ENCODE measurements around the gene AKNAD1. TPM values are rescaled to one million over a fixed set of nuclear protein-coding genes. Genes with fewer than 3 reads are reported as not detected.
A peak's percentile ranks its signal among the peaks of the same experiment; 100 is the strongest.

AKNAD1 gene
- polyA plus RNA-seq, 3 donors, result not detected

GRCh38 chr1:108878160-108878469, 21.2 kb upstream of the AKNAD1 start:
- no peaks in the 10 kb centered on the region for H3K9me3 ChIP-seq (replicated peaks in 1 of 2; ENCODE audit: control insufficient read depth in 1 of 2, insufficient read depth in 1 of 2, low read length in 2 of 2)
- peak overlapping the region; percentile 97 to 100 for H3K4me3 Mint-ChIP-seq
- no CpG with 5 or more reads among the region's 4 CpGs for WGBS (ENCODE audit: insufficient coverage)
- no peak for DNase-seq
- peaks cover 40% of the 10 kb centered on the region for H3K4me1 Mint-ChIP-seq
- H3K79me2 ChIP-seq (ENCODE audit: insufficient read depth, low read length), result peaks cover 67% of the 10 kb centered on the region
- no peak for TF ChIP-seq CTCF (IDR thresholded peaks at IDR 0.05)
- peak overlapping the region; percentile 88 for H3K4me2 ChIP-seq (replicated peaks; ENCODE audit: extremely low read depth, low read length, poor library complexity, severe bottlenecking)
- H3K9ac ChIP-seq (ENCODE audit: insufficient read depth, low read length, poor library complexity, severe bottlenecking), result peak overlapping the region; percentile 83
- no peaks in the 10 kb centered on the region for H4K20me1 ChIP-seq (ENCODE audit: insufficient read depth, low read length)
- intact Hi-C loops (cut with micrococcal nuclease), result no loop called here
- H3K36me3 ChIP-seq (replicated peaks in 1 of 2; ENCODE audit: control insufficient read depth in 1 of 2, insufficient read depth in 2 of 2, low read length in 2 of 2), result no peaks in the 10 kb centered on the region
- H2AFZ ChIP-seq (ENCODE audit: insufficient read depth, low read depth, low read length, poor library complexity, severe bottlenecking), result peak overlapping the region; percentile 92
- no peaks in the 10 kb centered on the region for H3K27me3 ChIP-seq (ENCODE audit: control insufficient read depth in 2 of 2, insufficient read depth in 2 of 2, low read length in 2 of 2)
- peaks cover 23 to 36% of the 10 kb centered on the region in 2 donors for H3K4me1 ChIP-seq (ENCODE audit: control insufficient read depth in 1 of 2, insufficient read depth in 2 of 2, low read length in 2 of 2)
- peak overlapping the region in 3 of 7 donors; percentile 58 to 81 (median 69) for H3K27ac Mint-ChIP-seq
- no peaks in the 10 kb centered on the region for H3K9me3 Mint-ChIP-seq
- H3K27me3 Mint-ChIP-seq (ENCODE audit: low read depth in 3 of 3), result peaks cover 0 to 2% (median 0%) of the 10 kb centered on the region in 3 donors
- H3K36me3 Mint-ChIP-seq, result no peaks in the 10 kb centered on the region
- peak overlapping the region; percentile 92 to 97 (median 93) for H3K4me3 ChIP-seq (replicated peaks in 1 of 3; ENCODE audit: low read depth in 2 of 3, low read length in 3 of 3)
- H3K27ac ChIP-seq (ENCODE audit: low read depth in 1 of 2, low read length in 2 of 2), result peak overlapping the region in 1 of 2 donors; percentile 67

DNA sequence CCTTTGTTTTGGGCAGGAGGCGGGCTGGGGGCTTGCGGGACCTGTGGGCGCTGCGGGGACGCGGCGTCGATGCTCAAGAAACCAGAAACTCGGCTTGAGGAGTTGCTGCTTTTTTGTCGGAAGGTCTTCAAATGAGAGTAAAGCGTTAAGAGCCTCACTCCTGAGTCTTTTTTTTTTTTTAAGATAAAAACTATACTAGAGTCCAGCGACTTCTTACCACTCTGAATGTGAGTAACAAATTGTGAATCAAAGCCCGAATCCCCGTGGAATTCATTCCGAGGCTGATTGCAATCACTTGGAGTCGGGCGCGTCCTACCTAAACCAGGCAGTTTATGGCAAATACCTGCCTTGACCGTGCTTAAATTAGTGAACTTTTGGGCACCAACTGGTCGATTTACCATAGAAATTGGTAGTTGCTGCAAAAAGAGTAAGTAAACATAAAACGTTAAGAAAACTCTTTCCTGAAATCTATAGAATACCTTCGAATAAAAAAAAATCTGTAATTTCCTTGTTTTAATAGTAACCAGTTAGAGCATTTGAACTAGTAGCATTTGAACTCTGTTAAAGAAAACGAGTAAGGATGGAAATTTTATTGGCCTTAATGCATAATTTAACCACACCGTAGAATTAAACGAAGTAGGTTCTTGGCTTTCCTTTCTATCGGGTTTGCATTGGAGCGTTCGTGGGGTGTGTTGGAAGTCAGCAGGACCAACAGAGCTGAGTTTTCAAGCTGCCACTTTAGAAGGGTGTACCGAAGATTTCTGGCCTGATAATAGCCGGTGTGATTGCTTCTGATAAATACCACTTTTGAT, 20.7 kb upstream of the AKNAD1 start:
- no peak for TF ChIP-seq CTCF (IDR thresholded peaks at IDR 0.05)
- no peaks in the 10 kb centered on the region for H3K9me3 ChIP-seq (replicated peaks in 1 of 2; ENCODE audit: control insufficient read depth in 1 of 2, insufficient read depth in 1 of 2, low read length in 2 of 2)
- peak overlapping the region; percentile 97 to 100 for H3K4me3 Mint-ChIP-seq
- H3K9ac ChIP-seq (ENCODE audit: insufficient read depth, low read length, poor library complexity, severe bottlenecking), result peak overlapping the region; percentile 83
- peak overlapping the region in 6 of 7 donors; percentile 60 to 95 (median 78) for H3K27ac Mint-ChIP-seq
- no peaks in the 10 kb centered on the region for H4K20me1 ChIP-seq (ENCODE audit: insufficient read depth, low read length)
- H3K4me1 Mint-ChIP-seq, result peaks cover 40% of the 10 kb centered on the region
- H3K27me3 ChIP-seq (ENCODE audit: control insufficient read depth in 2 of 2, insufficient read depth in 2 of 2, low read length in 2 of 2), result no peaks in the 10 kb centered on the region
- peak overlapping the region; percentile 92 to 97 (median 93) for H3K4me3 ChIP-seq (replicated peaks in 1 of 3; ENCODE audit: low read depth in 2 of 3, low read length in 3 of 3)
- WGBS (ENCODE audit: insufficient coverage), result 0% methylated on average over 17 of the region's 30 CpGs
- peaks cover 61% of the 10 kb centered on the region for H3K79me2 ChIP-seq (ENCODE audit: insufficient read depth, low read length)
- H3K4me2 ChIP-seq (replicated peaks; ENCODE audit: extremely low read depth, low read length, poor library complexity, severe bottlenecking), result peak overlapping the region; percentile 88
- H3K27ac ChIP-seq (ENCODE audit: low read depth in 1 of 2, low read length in 2 of 2), result peak overlapping the region in 1 of 2 donors; percentile 67
- H3K36me3 Mint-ChIP-seq, result no peaks in the 10 kb centered on the region
- intact Hi-C loops (cut with micrococcal nuclease), result no loop called here
- no peaks in the 10 kb centered on the region for H3K9me3 Mint-ChIP-seq
- peaks cover 0 to 2% (median 0%) of the 10 kb centered on the region in 3 donors for H3K27me3 Mint-ChIP-seq (ENCODE audit: low read depth in 3 of 3)
- H2AFZ ChIP-seq (ENCODE audit: insufficient read depth, low read depth, low read length, poor library complexity, severe bottlenecking), result peak overlapping the region; percentile 92
- no peaks in the 10 kb centered on the region for H3K36me3 ChIP-seq (replicated peaks in 1 of 2; ENCODE audit: control insufficient read depth in 1 of 2, insufficient read depth in 2 of 2, low read length in 2 of 2)
- H3K4me1 ChIP-seq (ENCODE audit: control insufficient read depth in 1 of 2, insufficient read depth in 2 of 2, low read length in 2 of 2), result peaks cover 23 to 36% of the 10 kb centered on the region in 2 donors
- no peak for DNase-seq
